ENCODE data around the gene CPTP. TPM values are rescaled to one million over a fixed set of nuclear protein-coding genes. Genes with fewer than 3 reads are reported as not detected.

CPTP gene
- total and polyA plus RNA-seq, 2 of the 13 experiments (the other 11 are each of a cell fraction or from before 2014, with no cell fraction given), result 5.5 to 9.3 TPM

DNA sequence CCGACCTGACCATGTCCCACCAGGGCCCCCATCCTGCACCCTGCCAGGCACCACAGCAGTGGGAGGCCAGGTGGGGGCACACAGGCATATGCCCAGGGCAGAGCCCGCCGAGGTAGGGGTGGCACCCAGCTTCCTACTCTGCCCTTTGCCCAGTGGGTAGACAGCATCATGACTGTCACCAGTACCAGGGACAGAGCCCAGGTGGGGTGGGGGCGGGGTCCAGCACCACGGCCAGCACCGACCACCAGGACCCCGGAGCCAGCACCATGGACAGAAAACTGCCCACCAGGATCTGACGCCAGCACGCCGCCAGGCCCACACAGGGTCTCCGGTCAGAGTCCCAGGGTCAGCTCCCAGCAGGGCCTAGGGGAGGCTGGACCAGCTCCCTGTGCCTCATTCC lies 10.2 kb downstream of the CPTP start (continued):
- TF ChIP-seq ZNF710 (CRISPR knock-in tag; IDR thresholded peaks at IDR 0.05; ENCODE audit: borderline replicate concordance) (peak; percentile 29; the same call in 1 of the 2 replicates), ELF4 (CRISPR knock-in tag; IDR thresholded peaks at IDR 0.05; ENCODE audit: borderline replicate concordance) (peak; percentile 40; the same call in 1 of the 2 replicates), AKAP8 (CRISPR knock-in tag; IDR thresholded peaks at IDR 0.05) (no peak), ZNF296 (CRISPR knock-in tag; conservative IDR thresholded peaks at IDR 0.05) (peak; percentile 79; the same call in 1 of the 2 replicates), NKX3-1 (CRISPR knock-in tag; IDR thresholded peaks at IDR 0.05) (peak; percentile 86), FOXK1 (CRISPR knock-in tag; IDR thresholded peaks at IDR 0.05; ENCODE audit: borderline replicate concordance, low read depth) (peak; percentile 63; the same call in 1 of the 2 replicates), ZNF10 (CRISPR knock-in tag; IDR thresholded peaks at IDR 0.05; ENCODE audit: borderline replicate concordance, low read depth) (no peak), ZNF564 (CRISPR knock-in tag; IDR thresholded peaks at IDR 0.05) (0 out of 2 replicates have a peak, but pooled peaks have one; percentile 69), RAD21 (CRISPR knock-in tag; IDR thresholded peaks at IDR 0.05) (no peak), NCOA1 (CRISPR knock-in tag; IDR thresholded peaks at IDR 0.05) (no peak), SYNCRIP (IDR thresholded peaks at IDR 0.05; ENCODE audit: insufficient read depth, low read depth, low read length) (no peak), ZNF776 (CRISPR knock-in tag; IDR thresholded peaks at IDR 0.05) (peak; percentile 52; the same call in 1 of the 2 replicates), RBM22 (optimal IDR thresholded peaks at IDR 0.05; ENCODE audit: low read length) (peak; percentile 17), NFKB2 (CRISPR knock-in tag; IDR thresholded peaks at IDR 0.05; ENCODE audit: borderline replicate concordance) (peak; percentile 68; the same call in 1 of the 2 replicates), PITX1 (CRISPR knock-in tag; IDR thresholded peaks at IDR 0.05) (peak; percentile 35; the same call in 1 of the 2 replicates), ZIK1 (CRISPR knock-in tag; IDR thresholded peaks at IDR 0.05; ENCODE audit: borderline replicate concordance, low read depth) (no peak), NR2C2 (CRISPR knock-in tag; IDR thresholded peaks at IDR 0.05; ENCODE audit: borderline replicate concordance) (no peak), RAD51 (IDR thresholded peaks at IDR 0.05; ENCODE audit: borderline replicate concordance) (no peak), SNAPC5 (CRISPR knock-in tag; IDR thresholded peaks at IDR 0.05; ENCODE audit: borderline replicate concordance) (peak; percentile 36; the same call in 1 of the 2 replicates), RFX1 (IDR thresholded peaks at IDR 0.05) (no peak)
- TF ChIP-seq, protein P1, sequence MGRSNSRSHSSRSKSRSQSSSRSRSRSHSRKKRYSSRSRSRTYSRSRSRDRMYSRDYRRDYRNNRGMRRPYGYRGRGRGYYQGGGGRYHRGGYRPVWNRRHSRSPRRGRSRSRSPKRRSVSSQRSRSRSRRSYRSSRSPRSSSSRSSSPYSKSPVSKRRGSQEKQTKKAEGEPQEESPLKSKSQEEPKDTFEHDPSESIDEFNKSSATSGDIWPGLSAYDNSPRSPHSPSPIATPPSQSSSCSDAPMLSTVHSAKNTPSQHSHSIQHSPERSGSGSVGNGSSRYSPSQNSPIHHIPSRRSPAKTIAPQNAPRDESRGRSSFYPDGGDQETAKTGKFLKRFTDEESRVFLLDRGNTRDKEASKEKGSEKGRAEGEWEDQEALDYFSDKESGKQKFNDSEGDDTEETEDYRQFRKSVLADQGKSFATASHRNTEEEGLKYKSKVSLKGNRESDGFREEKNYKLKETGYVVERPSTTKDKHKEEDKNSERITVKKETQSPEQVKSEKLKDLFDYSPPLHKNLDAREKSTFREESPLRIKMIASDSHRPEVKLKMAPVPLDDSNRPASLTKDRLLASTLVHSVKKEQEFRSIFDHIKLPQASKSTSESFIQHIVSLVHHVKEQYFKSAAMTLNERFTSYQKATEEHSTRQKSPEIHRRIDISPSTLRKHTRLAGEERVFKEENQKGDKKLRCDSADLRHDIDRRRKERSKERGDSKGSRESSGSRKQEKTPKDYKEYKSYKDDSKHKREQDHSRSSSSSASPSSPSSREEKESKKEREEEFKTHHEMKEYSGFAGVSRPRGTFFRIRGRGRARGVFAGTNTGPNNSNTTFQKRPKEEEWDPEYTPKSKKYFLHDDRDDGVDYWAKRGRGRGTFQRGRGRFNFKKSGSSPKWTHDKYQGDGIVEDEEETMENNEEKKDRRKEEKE (IDR thresholded peaks at IDR 0.05), result no peak
- TF ChIP-seq, protein P2, sequence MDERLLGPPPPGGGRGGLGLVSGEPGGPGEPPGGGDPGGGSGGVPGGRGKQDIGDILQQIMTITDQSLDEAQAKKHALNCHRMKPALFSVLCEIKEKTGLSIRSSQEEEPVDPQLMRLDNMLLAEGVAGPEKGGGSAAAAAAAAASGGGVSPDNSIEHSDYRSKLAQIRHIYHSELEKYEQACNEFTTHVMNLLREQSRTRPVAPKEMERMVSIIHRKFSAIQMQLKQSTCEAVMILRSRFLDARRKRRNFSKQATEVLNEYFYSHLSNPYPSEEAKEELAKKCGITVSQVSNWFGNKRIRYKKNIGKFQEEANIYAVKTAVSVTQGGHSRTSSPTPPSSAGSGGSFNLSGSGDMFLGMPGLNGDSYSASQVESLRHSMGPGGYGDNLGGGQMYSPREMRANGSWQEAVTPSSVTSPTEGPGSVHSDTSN (CRISPR knock-in tag; IDR thresholded peaks at IDR 0.05), result no peak
- TF ChIP-seq, protein P3, sequence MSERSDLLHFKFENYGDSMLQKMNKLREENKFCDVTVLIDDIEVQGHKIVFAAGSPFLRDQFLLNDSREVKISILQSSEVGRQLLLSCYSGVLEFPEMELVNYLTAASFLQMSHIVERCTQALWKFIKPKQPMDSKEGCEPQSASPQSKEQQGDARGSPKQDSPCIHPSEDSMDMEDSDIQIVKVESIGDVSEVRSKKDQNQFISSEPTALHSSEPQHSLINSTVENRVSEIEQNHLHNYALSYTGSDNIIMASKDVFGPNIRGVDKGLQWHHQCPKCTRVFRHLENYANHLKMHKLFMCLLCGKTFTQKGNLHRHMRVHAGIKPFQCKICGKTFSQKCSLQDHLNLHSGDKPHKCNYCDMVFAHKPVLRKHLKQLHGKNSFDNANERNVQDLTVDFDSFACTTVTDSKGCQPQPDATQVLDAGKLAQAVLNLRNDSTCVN (CRISPR knock-in tag; IDR thresholded peaks at IDR 0.05; ENCODE audit: borderline replicate concordance), result peak; percentile 75
